ENCODE measurements around the gene MDM2. TPM values are rescaled to one million over a fixed set of nuclear protein-coding genes. Genes with fewer than 3 reads are reported as not detected.
"Not testable (repeated sequence)": the region's sequence is repeated elsewhere in the genome, so short reads cannot be mapped to it uniquely, and the experiment has no call there.

The MDM2 gene
- total RNA-seq, 3 donors from 2014 or later (not counting 1 experiment from before 2014, with no cell fraction given), result 130 to 143 (median 132) TPM

- intact Hi-C loops (cut with micrococcal nuclease), result loop anchor here (5.0 kb wide), 3 partner anchors 118 to 643 kb away; partner anchors contain the start of gene NUP107
- Mint-ChIP-seq H3K27ac (peak overlapping the region in 1 of 2 donors; percentile 96), H3K36me3 (no peaks in the 10 kb centered on the region), H3K4me1 (peaks cover 5 to 7% of the 10 kb centered on the region in 2 donors), H3K27me3 (ENCODE audit: low read depth in 2 of 2) (no peaks in the 10 kb centered on the region), H3K9me3 (no peaks in the 10 kb centered on the region), H3K4me3 (no peak overlapping the region)
- DNase-seq (no peak), ATAC-seq (no peak)
- H3K4me3 ChIP-seq (ENCODE audit: low read length), result no peak overlapping the region
- TF ChIP-seq, protein P1, sequence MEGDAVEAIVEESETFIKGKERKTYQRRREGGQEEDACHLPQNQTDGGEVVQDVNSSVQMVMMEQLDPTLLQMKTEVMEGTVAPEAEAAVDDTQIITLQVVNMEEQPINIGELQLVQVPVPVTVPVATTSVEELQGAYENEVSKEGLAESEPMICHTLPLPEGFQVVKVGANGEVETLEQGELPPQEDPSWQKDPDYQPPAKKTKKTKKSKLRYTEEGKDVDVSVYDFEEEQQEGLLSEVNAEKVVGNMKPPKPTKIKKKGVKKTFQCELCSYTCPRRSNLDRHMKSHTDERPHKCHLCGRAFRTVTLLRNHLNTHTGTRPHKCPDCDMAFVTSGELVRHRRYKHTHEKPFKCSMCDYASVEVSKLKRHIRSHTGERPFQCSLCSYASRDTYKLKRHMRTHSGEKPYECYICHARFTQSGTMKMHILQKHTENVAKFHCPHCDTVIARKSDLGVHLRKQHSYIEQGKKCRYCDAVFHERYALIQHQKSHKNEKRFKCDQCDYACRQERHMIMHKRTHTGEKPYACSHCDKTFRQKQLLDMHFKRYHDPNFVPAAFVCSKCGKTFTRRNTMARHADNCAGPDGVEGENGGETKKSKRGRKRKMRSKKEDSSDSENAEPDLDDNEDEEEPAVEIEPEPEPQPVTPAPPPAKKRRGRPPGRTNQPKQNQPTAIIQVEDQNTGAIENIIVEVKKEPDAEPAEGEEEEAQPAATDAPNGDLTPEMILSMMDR (IDR thresholded peaks at IDR 0.05), result no peak
- H3K27ac ChIP-seq (ENCODE audit: low read length), result no peak overlapping the region
- H3K27me3 ChIP-seq (ENCODE audit: control insufficient read depth, insufficient read depth, low read length), result no peaks in the 10 kb centered on the region
- H3K36me3 ChIP-seq (ENCODE audit: control insufficient read depth, insufficient read depth, low read length), result peaks cover 8% of the 10 kb centered on the region
- H3K4me1 ChIP-seq (ENCODE audit: control insufficient read depth, insufficient read depth, low read length), result peaks cover 10% of the 10 kb centered on the region
- H3K9me3 ChIP-seq (ENCODE audit: control insufficient read depth, insufficient read depth, low read length), result no peaks in the 10 kb centered on the region
- over 99% methylated on average over 7 of the region's 7 CpGs for WGBS (ENCODE audit: insufficient coverage)
Measured at GRCh38 chr12:68805592-68806120, 2.3 kb upstream of the MDM2 start.

DNA sequence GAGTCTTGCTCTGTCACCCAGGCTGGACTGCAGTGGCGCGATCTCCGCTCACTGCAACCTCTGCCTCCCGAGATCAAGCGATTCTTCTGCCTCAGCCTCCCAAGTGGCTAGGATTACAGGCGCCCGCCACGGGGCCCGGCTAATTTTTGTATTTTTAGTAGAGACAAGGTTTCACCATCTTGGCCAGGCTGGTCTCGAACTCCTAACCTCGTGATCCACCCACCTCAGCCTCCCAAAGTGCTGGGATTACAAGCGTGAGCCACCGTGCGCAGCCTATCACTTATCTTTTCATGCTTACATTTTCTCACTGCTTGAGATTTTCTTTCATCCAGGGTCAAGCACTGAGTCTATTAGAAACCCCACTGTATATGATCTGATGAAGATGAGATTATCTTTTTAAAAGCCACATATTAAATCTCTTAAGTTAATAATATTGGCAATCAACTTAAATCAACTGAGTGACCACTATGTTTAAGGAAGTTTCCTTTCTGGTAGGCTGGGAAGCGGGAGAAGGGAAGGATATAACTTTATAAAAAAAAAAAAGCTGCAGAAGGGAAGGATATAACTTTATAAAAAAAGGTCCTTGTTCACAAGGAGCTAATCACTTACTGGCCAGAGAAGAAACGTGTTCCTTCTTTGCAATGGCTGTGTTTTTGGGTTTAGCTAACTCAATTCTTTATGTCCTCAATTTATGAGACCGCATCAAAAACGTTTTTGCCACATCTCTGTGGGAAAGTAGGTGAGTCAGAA is 1.3 kb upstream of the MDM2 start:
- H3K27ac ChIP-seq (ENCODE audit: low read length), result peak overlapping the region; percentile 90
- ATAC-seq (no peak), DNase-seq (peak in 1 of 2 donors; percentile 33)
- peaks cover 8% of the 10 kb centered on the region for H3K36me3 ChIP-seq (ENCODE audit: control insufficient read depth, insufficient read depth, low read length)
- intact Hi-C loops (cut with micrococcal nuclease), result loop anchor here (1.0 to 5.0 kb wide), 4 partner anchors 60 to 644 kb away; partner anchors contain the start of genes NUP107 and SLC35E3
- WGBS (ENCODE audit: insufficient coverage), result 81% methylated on average over 14 of the region's 18 CpGs
- H3K4me3 ChIP-seq (ENCODE audit: low read length), result peak overlapping the region; percentile 60
- no peaks in the 10 kb centered on the region for H3K27me3 ChIP-seq (ENCODE audit: control insufficient read depth, insufficient read depth, low read length)
- H3K4me1 Mint-ChIP-seq, result peaks cover 7 to 12% of the 10 kb centered on the region in 2 donors
- H3K27ac Mint-ChIP-seq, result peak overlapping the region; percentile 96 to 97
- TF ChIP-seq, protein P1 (IDR thresholded peaks at IDR 0.05), result no peak
- H3K9me3 ChIP-seq (ENCODE audit: control insufficient read depth, insufficient read depth, low read length), result no peaks in the 10 kb centered on the region
- no peaks in the 10 kb centered on the region for H3K36me3 Mint-ChIP-seq
- H3K4me1 ChIP-seq (ENCODE audit: control insufficient read depth, insufficient read depth, low read length), result peaks cover 12% of the 10 kb centered on the region
- H3K9me3 Mint-ChIP-seq, result no peaks in the 10 kb centered on the region
- no peaks in the 10 kb centered on the region for H3K27me3 Mint-ChIP-seq (ENCODE audit: low read depth in 2 of 2)
- peak overlapping the region; percentile 91 for H3K4me3 Mint-ChIP-seq

- H3K36me3 Mint-ChIP-seq, DNase-seq: not testable (repeated sequence)
- intact Hi-C loops (cut with micrococcal nuclease), result loop anchor here (1.0 to 5.0 kb wide), 4 partner anchors 61 to 645 kb away; partner anchors contain the start of genes NUP107 and SLC35E3
Measured at GRCh38 chr12:68807274-68807575, 752 bp upstream of the MDM2 start.

More at GRCh38 chr12:68807274-68807575, 752 bp upstream of the MDM2 start:
- not testable (repeated sequence) for H3K27me3 Mint-ChIP-seq (ENCODE audit: low read depth in 2 of 2); H3K27me3 ChIP-seq (ENCODE audit: control insufficient read depth, insufficient read depth, low read length); H3K9me3 ChIP-seq (ENCODE audit: control insufficient read depth, insufficient read depth, low read length); ATAC-seq; H3K9me3 Mint-ChIP-seq
- peak overlapping the region; percentile 91 for H3K4me3 Mint-ChIP-seq
- WGBS (ENCODE audit: insufficient coverage), result 14% methylated on average over 10 of the region's 10 CpGs
- H3K4me1 Mint-ChIP-seq, result peaks cover 7 to 14% of the 10 kb centered on the region in 2 donors
- H3K27ac ChIP-seq (ENCODE audit: low read length), result peak overlapping the region; percentile 90
- H3K27ac Mint-ChIP-seq, result peak overlapping the region; percentile 96 to 97
- H3K4me3 ChIP-seq (ENCODE audit: low read length), result peak overlapping the region; percentile 60
- H3K36me3 ChIP-seq (ENCODE audit: control insufficient read depth, insufficient read depth, low read length), result peaks cover 11% of the 10 kb centered on the region
- H3K4me1 ChIP-seq (ENCODE audit: control insufficient read depth, insufficient read depth, low read length), result peaks cover 14% of the 10 kb centered on the region
